SK-N-SH treated with all-trans-retinoic acid at 6 μM for 48 hours (cell line): Measurements from ENCODE around the gene HHAT.

Source experiments
- CSDC2 ChIP-seq: fragments of 250-450 bp; sonication (Bioruptor Pico); IDR thresholded peaks from 2 replicates; pipeline ENCODE4 v1.5.0; 2020; ENCODE audit warnings: mild to moderate bottlenecking, moderate library complexity
- GLIS3 ChIP-seq: fragments of 250-450 bp; sonication (Bioruptor Pico); IDR thresholded peaks from 2 replicates; pipeline ENCODE4 v1.5.0; 2020; ENCODE audit warnings: mild to moderate bottlenecking, moderate library complexity
- OSR1 ChIP-seq: fragments of 250-450 bp; sonication (Bioruptor Pico); IDR thresholded peaks from 2 replicates; pipeline ENCODE4 v1.8.0; 2022; ENCODE audit warnings: moderate library complexity, mild to moderate bottlenecking, inconsistent platforms
- TCF4 ChIP-seq: fragments of 250-450 bp; sonication (Bioruptor Pico); IDR thresholded peaks from 2 replicates; pipeline ENCODE4 v1.8.0; 2021; ENCODE audit warnings: mild to moderate bottlenecking, moderate library complexity, borderline replicate concordance
- ZFP3 ChIP-seq: fragments of 250-450 bp; sonication (Bioruptor Pico); IDR thresholded peaks from 2 replicates; pipeline ENCODE4 v1.5.0; 2020; ENCODE audit warnings: mild to moderate bottlenecking, moderate library complexity
- ZFP30 ChIP-seq: fragments of 450-650 bp; formaldehyde crosslinking; IDR thresholded peaks from 2 replicates; pipeline ENCODE4 v1.5.0; 2022; ENCODE audit warnings: mild to moderate bottlenecking, moderate library complexity
- TF ChIP-seq, protein P1 (sequence below): fragments of 250-450 bp; sonication (Bioruptor Pico); IDR thresholded peaks from 2 replicates; pipeline ENCODE4 v1.8.0; 2020; ENCODE audit warnings: mild to moderate bottlenecking, moderate library complexity, borderline replicate concordance

DNA sequence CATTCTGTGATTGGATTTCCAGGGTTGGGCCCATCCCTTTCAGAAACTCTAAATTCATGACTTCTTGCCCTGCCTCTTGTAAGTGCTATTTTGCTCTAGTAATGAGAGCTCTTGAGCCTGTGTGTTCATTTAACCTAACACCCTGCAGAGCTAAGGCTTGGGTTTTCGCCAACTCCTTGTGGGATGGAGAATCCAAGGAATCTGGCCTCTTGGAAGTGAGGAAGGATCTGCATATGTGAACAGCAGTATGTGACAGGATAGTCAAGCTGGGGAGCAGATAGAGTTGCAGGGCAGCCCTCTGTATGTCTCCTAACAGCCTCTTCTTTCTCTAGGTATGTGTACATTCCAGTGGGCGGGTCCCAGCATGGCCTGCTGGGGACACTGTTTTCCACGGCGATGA is 258.9 kb downstream of the HHAT start:
- TF ChIP-seq TCF4 (no peak), ZFP3 (CRISPR knock-in tag) (no peak), OSR1 (CRISPR knock-in tag) (no peak), ZFP30 (CRISPR knock-in tag) (no peak), GLIS3 (no peak), CSDC2 (CRISPR knock-in tag) (no peak)
- TF ChIP-seq, protein P1, sequence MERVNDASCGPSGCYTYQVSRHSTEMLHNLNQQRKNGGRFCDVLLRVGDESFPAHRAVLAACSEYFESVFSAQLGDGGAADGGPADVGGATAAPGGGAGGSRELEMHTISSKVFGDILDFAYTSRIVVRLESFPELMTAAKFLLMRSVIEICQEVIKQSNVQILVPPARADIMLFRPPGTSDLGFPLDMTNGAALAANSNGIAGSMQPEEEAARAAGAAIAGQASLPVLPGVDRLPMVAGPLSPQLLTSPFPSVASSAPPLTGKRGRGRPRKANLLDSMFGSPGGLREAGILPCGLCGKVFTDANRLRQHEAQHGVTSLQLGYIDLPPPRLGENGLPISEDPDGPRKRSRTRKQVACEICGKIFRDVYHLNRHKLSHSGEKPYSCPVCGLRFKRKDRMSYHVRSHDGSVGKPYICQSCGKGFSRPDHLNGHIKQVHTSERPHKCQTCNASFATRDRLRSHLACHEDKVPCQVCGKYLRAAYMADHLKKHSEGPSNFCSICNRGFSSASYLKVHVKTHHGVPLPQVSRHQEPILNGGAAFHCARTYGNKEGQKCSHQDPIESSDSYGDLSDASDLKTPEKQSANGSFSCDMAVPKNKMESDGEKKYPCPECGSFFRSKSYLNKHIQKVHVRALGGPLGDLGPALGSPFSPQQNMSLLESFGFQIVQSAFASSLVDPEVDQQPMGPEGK = no peak
